ENCODE measurements around the gene CANT1. TPM values are rescaled to one million over a fixed set of nuclear protein-coding genes. Genes with fewer than 3 reads are reported as not detected.
A peak's percentile ranks its signal among the peaks of the same experiment; 100 is the strongest.

The CANT1 gene
- total RNA-seq, 1 experiment from 2014 or later = 54.2 TPM

DNA sequence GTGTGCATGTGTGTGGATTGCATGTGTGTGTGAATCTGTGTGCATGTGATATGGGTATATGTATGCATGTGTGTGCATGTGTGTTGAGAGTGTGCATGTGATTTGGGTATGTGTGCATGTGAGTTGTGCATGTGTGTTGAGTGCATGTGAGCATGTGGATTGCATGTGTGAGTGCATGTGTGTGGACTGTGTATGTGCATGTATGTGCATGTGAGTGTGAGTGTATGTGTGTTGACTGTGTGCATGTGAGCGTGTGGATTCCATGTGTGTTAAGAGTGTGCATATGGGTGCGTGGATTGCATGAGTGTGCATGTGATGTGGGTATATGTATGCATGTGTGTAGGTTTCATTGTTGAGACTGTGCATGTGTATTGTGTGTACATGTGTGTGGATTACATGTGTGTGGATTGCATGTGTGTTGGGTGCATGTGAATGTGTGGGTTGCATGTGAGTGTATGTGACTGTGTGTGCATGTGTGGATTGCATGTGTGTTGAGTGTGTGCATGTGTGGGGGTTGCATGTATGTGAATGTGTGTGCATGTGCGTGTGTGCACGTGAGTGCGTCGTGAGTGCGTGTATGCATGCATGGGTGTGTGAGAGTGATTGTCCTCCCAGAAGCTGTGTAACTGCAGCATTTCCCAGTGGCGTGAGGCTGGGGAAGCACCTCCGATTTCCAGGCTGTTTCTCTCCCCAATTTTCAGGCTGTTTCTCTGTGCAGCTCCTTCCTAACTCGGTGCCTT is 33.8 kb upstream of the CANT1 start:
- intact Hi-C loops (cut with micrococcal nuclease; ENCODE audit: unreplicated experiment) = no loop called here
- Histone ChIP-seq H3K9me3 (ENCODE audit: low read depth, low read length, poor library complexity, severe bottlenecking) (no peaks in the 10 kb centered on the region), H3K27ac (ENCODE audit: low read depth, low read length, poor library complexity, severe bottlenecking) (no peak overlapping the region), H3K4me3 (ENCODE audit: low read depth, low read length, poor library complexity, severe bottlenecking) (no peak overlapping the region), H3K36me3 (ENCODE audit: insufficient read depth, low read length, poor library complexity, severe bottlenecking) (no peaks in the 10 kb centered on the region), H3K27me3 (replicated peaks; ENCODE audit: insufficient read depth, low read depth, low read length, poor library complexity) (no peaks in the 10 kb centered on the region), H3K4me1 (ENCODE audit: insufficient read depth, low read length, poor library complexity, severe bottlenecking) (peaks cover 14% of the 10 kb centered on the region)
- ChIA-PET POLR2A (ENCODE audit: low non-redundant PET) (no interaction called here), CTCF (interaction anchor here (0.7 to 0.8 kb wide), 2 partner anchors 17 to 44 kb away, joined by 3 to 7 read pairs; no protein-coding TSS in a partner anchor)
- TF ChIP-seq, protein P1, sequence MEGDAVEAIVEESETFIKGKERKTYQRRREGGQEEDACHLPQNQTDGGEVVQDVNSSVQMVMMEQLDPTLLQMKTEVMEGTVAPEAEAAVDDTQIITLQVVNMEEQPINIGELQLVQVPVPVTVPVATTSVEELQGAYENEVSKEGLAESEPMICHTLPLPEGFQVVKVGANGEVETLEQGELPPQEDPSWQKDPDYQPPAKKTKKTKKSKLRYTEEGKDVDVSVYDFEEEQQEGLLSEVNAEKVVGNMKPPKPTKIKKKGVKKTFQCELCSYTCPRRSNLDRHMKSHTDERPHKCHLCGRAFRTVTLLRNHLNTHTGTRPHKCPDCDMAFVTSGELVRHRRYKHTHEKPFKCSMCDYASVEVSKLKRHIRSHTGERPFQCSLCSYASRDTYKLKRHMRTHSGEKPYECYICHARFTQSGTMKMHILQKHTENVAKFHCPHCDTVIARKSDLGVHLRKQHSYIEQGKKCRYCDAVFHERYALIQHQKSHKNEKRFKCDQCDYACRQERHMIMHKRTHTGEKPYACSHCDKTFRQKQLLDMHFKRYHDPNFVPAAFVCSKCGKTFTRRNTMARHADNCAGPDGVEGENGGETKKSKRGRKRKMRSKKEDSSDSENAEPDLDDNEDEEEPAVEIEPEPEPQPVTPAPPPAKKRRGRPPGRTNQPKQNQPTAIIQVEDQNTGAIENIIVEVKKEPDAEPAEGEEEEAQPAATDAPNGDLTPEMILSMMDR (conservative IDR thresholded peaks at IDR 0.05; ENCODE audit: low read depth, low read length) = no peak
- no peak for TF ChIP-seq EZH2 (IDR thresholded peaks at IDR 0.05; ENCODE audit: borderline replicate concordance, low read depth, low read length, poor library complexity, severe bottlenecking)
- BruUV-seq (replicated peaks) = no TSS peak
- DNase-seq (ENCODE audit: low spot score) = no peak

GRCh38 chr17:79042421-79043190 is 33.0 kb upstream of the CANT1 start:
- ChIA-PET CTCF (interaction anchor here (0.5 to 1.1 kb wide), 4 partner anchors 21 to 32 kb away, joined by 3 to 10 read pairs (median 4); partner anchors contain the start of gene ENGASE), POLR2A (ENCODE audit: low non-redundant PET) (no interaction called here)
- TF ChIP-seq EZH2 (IDR thresholded peaks at IDR 0.05; ENCODE audit: borderline replicate concordance, low read depth, low read length, poor library complexity, severe bottlenecking) = no peak
- TF ChIP-seq, protein P1 (conservative IDR thresholded peaks at IDR 0.05; ENCODE audit: low read depth, low read length) = peak; percentile 94
- no peaks in the 10 kb centered on the region for H3K36me3 ChIP-seq (ENCODE audit: insufficient read depth, low read length, poor library complexity, severe bottlenecking)
- no peak overlapping the region for H3K4me3 ChIP-seq (ENCODE audit: low read depth, low read length, poor library complexity, severe bottlenecking)
- peak; percentile 76 for DNase-seq (ENCODE audit: low spot score)
- intact Hi-C loops (cut with micrococcal nuclease; ENCODE audit: unreplicated experiment) = loop anchor here (1.0 kb wide), 1 partner anchor 23 kb away; no protein-coding TSS in a partner anchor
- H3K27ac ChIP-seq (ENCODE audit: low read depth, low read length, poor library complexity, severe bottlenecking) = no peak overlapping the region
- H3K4me1 ChIP-seq (ENCODE audit: insufficient read depth, low read length, poor library complexity, severe bottlenecking) = peaks cover 14% of the 10 kb centered on the region
- BruUV-seq (replicated peaks) = no TSS peak
- H3K27me3 ChIP-seq (replicated peaks; ENCODE audit: insufficient read depth, low read depth, low read length, poor library complexity) = no peaks in the 10 kb centered on the region
- no peaks in the 10 kb centered on the region for H3K9me3 ChIP-seq (ENCODE audit: low read depth, low read length, poor library complexity, severe bottlenecking)

- no peak for TF ChIP-seq EZH2 (IDR thresholded peaks at IDR 0.05; ENCODE audit: borderline replicate concordance, low read depth, low read length, poor library complexity, severe bottlenecking)
- TF ChIP-seq, protein P1 (conservative IDR thresholded peaks at IDR 0.05; ENCODE audit: low read depth, low read length) = no peak
- no peaks in the 10 kb centered on the region for H3K9me3 ChIP-seq (ENCODE audit: low read depth, low read length, poor library complexity, severe bottlenecking)
- no peak overlapping the region for H3K27ac ChIP-seq (ENCODE audit: low read depth, low read length, poor library complexity, severe bottlenecking)
- POLR2A ChIA-PET (ENCODE audit: low non-redundant PET) = no interaction called here
- no TSS peak for BruUV-seq (replicated peaks)
- H3K27me3 ChIP-seq (replicated peaks; ENCODE audit: insufficient read depth, low read depth, low read length, poor library complexity) = no peaks in the 10 kb centered on the region
- no peak overlapping the region for H3K4me3 ChIP-seq (ENCODE audit: low read depth, low read length, poor library complexity, severe bottlenecking)
- DNase-seq (ENCODE audit: low spot score) = no peak
- H3K36me3 ChIP-seq (ENCODE audit: insufficient read depth, low read length, poor library complexity, severe bottlenecking) = no peaks in the 10 kb centered on the region
- CTCF ChIA-PET = interaction anchor here (0.5 to 1.1 kb wide), 3 partner anchors 20 to 33 kb away, joined by 3 to 10 read pairs (median 6); partner anchors contain the start of gene ENGASE
- H3K4me1 ChIP-seq (ENCODE audit: insufficient read depth, low read length, poor library complexity, severe bottlenecking) = peaks cover 14% of the 10 kb centered on the region
- intact Hi-C loops (cut with micrococcal nuclease; ENCODE audit: unreplicated experiment) = loop anchor here (1.0 kb wide), 1 partner anchor 23 kb away; no protein-coding TSS in a partner anchor
These were observed 32.3 kb upstream of the CANT1 start for GRCh38 chr17:79041723-79042420.
